Keratinocyte (primary cell): Measurements from ENCODE around the gene SMIM32. TPM values are rescaled to one million over a fixed set of nuclear protein-coding genes. Genes with fewer than 3 reads are reported as not detected.

Experiments
- DNase-seq: peaks from one replicate; pipeline ENCODE4 v3.0.0-alpha.2; 2011; ENCODE audit warnings: low read depth, missing footprints, low spot score
- FAIRE-seq: peaks from 2 replicates; lab custom pipeline; 2011; peaks lifted over from hg19 to GRCh38; lab: Jason Lieb, UNC
- H2AFZ ChIP-seq: 2 replicates; pipeline ENCODE4 v1.6.0; 2012; ENCODE audit warnings: low read length, control low read depth, inconsistent platforms; ENCODE audit not compliant: control insufficient read depth
- H3K27ac ChIP-seq: 2 replicates; pipeline ENCODE4 v1.5.1; 2011; ENCODE audit warnings: low read length; ENCODE audit not compliant: control insufficient read depth, insufficient read depth
- H3K27me3 ChIP-seq: 3 replicates; pipeline ENCODE4 v1.6.0; 2011; ENCODE audit warnings: low read length; ENCODE audit not compliant: control insufficient read depth, insufficient read depth; ENCODE audit errors: extremely low read depth
- H3K36me3 ChIP-seq, 2 experiments: 2 replicates in 1 of 2; 3 replicates in 1 of 2; pipeline ENCODE4 v1.5.1; 2011; ENCODE audit warnings: low read length in 2 of 2, mild to moderate bottlenecking in 1 of 2; ENCODE audit not compliant: control insufficient read depth in 2 of 2, insufficient read depth in 2 of 2; ENCODE audit errors: extremely low read depth in 1 of 2
- H3K4me1 ChIP-seq: 3 replicates; pipeline ENCODE4 v1.5.1; 2011; ENCODE audit warnings: low read length; ENCODE audit not compliant: control insufficient read depth, insufficient read depth; ENCODE audit errors: extremely low read depth
- H3K4me2 ChIP-seq: 3 replicates; pipeline ENCODE4 v1.6.0; 2011; ENCODE audit warnings: low read depth, low read length; ENCODE audit not compliant: control insufficient read depth, insufficient read depth; ENCODE audit errors: extremely low read depth
- H3K4me3 ChIP-seq, 3 experiments: fragments of 200-600 bp in 1 of 3; sonication (generic) in 1 of 3; 2 replicates in 2 of 3; 3 replicates in 1 of 3; pipeline ENCODE4 v1.5.1; 2011 to 2016; ENCODE audit warnings: low read length in 3 of 3, mild to moderate bottlenecking in 3 of 3, control low read depth in 2 of 3, inconsistent platforms in 1 of 3, low read depth in 1 of 3, mixed read lengths in 1 of 3, mixed run types in 1 of 3, moderate library complexity in 1 of 3; ENCODE audit not compliant: control insufficient read depth in 2 of 3, insufficient read depth in 2 of 3; ENCODE audit errors: extremely low read depth in 1 of 3
- H3K79me2 ChIP-seq: 2 replicates; pipeline ENCODE4 v1.6.0; 2012; ENCODE audit warnings: low read length; ENCODE audit not compliant: control insufficient read depth, insufficient read depth
- H3K9ac ChIP-seq: 3 replicates; pipeline ENCODE4 v1.6.0; 2011; ENCODE audit warnings: low read length; ENCODE audit not compliant: control insufficient read depth, insufficient read depth; ENCODE audit errors: extremely low read depth
- H3K9me1 ChIP-seq: 3 replicates; pipeline ENCODE4 v1.6.0; 2011; ENCODE audit warnings: low read length; ENCODE audit not compliant: control insufficient read depth, insufficient read depth; ENCODE audit errors: extremely low read depth
- H3K9me3 ChIP-seq: 2 replicates; pipeline ENCODE4 v1.5.1; 2012; ENCODE audit warnings: low read depth, low read length; ENCODE audit not compliant: control insufficient read depth
- H4K20me1 ChIP-seq: 3 replicates; pipeline ENCODE4 v1.6.0; 2011; ENCODE audit warnings: low read length; ENCODE audit not compliant: control insufficient read depth, insufficient read depth; ENCODE audit errors: extremely low read depth
- CTCF ChIP-seq, 3 experiments: IDR thresholded peaks in 1 of 3; conservative IDR thresholded peaks in 1 of 3; optimal IDR thresholded peaks in 1 of 3; 2 replicates in 2 of 3; 3 replicates in 1 of 3; pipeline versions ENCODE3 to v1.5.1; 2011; ENCODE audit warnings: low read length in 3 of 3, mild to moderate bottlenecking in 3 of 3, moderate library complexity in 2 of 3, control low read depth in 1 of 3, inconsistent platforms in 1 of 3; ENCODE audit not compliant: insufficient read depth in 2 of 3; ENCODE audit errors: extremely low read depth in 1 of 3
- EZH2 ChIP-seq: IDR thresholded peaks from one replicate; pipeline ENCODE4 v1.6.1; 2012; ENCODE audit warnings: inconsistent platforms, mild to moderate bottlenecking, low read length, moderate library complexity
- dilution Hi-C: fragments of 300-500 bp; cut with MboI; formaldehyde crosslinking; loops from one replicate; pipeline ENCODE4 v1.7.0; 2020; ENCODE audit warnings: low sequenced_read_pairs; ENCODE audit not compliant: extremely low pct_ligation_motif_present
- polyA plus RNA-seq, 5 experiments: library from polyadenylated mRNA; depleted of rRNA in 3 of 5; stranded (reverse) in 3 of 5; stranded (forward) in 1 of 5; unstranded in 1 of 5; fragments of >200 nt; gene quantifications; 1 replicate in 1 of 5; 2 replicates in 3 of 5; 3 replicates in 1 of 5; pipeline versions ENCODE4 v1.2.1 to v1.2.3, GENCODE V29; 2011 to 2012; ENCODE audit warnings: missing spikeins in 2 of 5, low read depth in 1 of 5, low replicate concordance in 1 of 5

The SMIM32 gene
- polyA plus RNA-seq, 1 donor (not counting 4 experiments of a cell fraction or from before 2014, with no cell fraction given): not detected

DNA sequence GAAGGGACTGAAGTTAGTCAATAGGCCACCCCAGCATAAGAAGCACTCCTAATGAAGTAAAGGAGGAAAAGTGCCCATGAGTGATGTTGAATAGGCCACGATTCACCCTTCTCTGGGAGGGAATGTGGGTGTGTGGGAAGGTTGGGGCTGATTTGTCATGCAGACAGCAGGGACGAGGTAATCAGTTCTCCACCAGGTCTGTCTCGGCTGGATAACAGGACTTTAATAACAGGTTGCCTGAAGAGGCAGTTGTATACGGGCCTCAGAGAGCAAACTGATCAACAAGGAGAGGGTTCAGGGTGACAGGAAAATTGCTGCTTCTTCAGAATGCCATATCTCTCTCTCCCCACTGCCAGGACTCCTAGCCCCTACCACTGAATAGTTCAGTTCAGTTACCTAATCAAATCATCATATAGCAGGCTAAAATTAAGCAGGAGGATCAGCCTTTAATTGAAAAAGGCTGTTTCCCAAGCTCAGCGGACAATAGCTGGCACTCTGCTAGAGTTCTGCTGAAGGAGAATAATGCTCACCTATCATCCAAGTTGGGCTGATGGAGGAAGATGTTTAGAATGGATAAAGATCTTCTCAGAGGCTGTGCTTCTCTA, 43.6 kb upstream of the SMIM32 start:
- Histone ChIP-seq H3K36me3 (no peaks in the 10 kb centered on the region), H3K4me1 (no peaks in the 10 kb centered on the region), H3K27me3 (no peaks in the 10 kb centered on the region), H3K4me2 (no peak overlapping the region), H3K27ac (no peak overlapping the region), H3K4me3 (no peak overlapping the region), H3K9me1 (no peaks in the 10 kb centered on the region), H3K9me3 (no peaks in the 10 kb centered on the region), H2AFZ (no peak overlapping the region), H3K79me2 (no peaks in the 10 kb centered on the region), H4K20me1 (no peaks in the 10 kb centered on the region), H3K9ac (no peak overlapping the region)
- FAIRE-seq (no peak), DNase-seq (no peak)
- dilution Hi-C loops: no loop called here
- TF ChIP-seq EZH2: no peak

DNA sequence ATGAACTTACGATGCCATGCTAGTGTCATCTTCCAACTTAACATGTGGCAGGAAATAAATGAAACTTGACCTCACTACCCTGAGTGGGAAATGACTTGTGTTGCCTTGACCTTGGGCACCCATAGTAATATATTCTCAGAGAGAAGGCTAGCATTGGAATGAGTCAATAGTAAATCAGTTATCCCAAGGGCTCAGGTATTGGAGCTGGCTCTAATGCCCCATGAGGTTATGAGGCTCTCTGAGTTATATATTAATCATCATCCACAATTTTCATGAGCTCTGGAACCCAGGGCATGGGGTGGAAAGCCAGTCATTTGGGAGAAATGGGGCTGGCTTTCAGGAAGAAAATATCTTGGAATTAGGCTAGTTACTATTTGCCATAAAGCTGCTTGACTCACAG, 42.4 kb upstream of the SMIM32 start:
- Histone ChIP-seq H2AFZ (no peak overlapping the region), H3K9me1 (no peaks in the 10 kb centered on the region), H3K9ac (no peak overlapping the region), H3K36me3 (no peaks in the 10 kb centered on the region), H3K4me3 (no peak overlapping the region), H3K27ac (no peak overlapping the region), H3K27me3 (no peaks in the 10 kb centered on the region), H3K9me3 (no peaks in the 10 kb centered on the region), H4K20me1 (no peaks in the 10 kb centered on the region), H3K79me2 (no peaks in the 10 kb centered on the region), H3K4me1 (no peaks in the 10 kb centered on the region), H3K4me2 (no peak overlapping the region)
- DNase-seq: no peak
- dilution Hi-C loops: no loop called here
- no peak for TF ChIP-seq CTCF (optimal IDR thresholded peaks at IDR 0.05 in 1 of 3, IDR thresholded peaks at IDR 0.05 in 1 of 3, conservative IDR thresholded peaks at IDR 0.05 in 1 of 3; ENCODE audit: extremely low read depth in 1 of 3, insufficient read depth in 2 of 3, low read length in 3 of 3)
- TF ChIP-seq EZH2: no peak
- FAIRE-seq: no peak

DNA sequence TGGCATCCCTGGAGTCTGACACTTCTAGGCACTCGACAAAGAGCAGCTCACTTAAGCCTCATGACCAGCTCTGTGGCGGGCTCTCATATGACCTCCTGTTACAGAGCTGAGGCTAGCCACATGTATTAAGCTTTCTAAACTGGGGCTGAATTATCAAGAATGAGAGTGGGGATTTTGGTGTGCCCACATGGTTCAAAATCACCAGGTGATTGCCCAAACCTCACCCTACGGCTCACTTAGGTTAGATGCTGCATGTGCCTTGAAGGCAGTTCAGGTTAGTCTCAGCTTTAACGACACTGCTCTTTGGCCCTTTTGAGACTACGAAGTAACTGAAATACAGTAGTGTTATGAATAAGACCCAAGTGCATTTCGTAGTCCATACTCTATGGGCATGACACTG, 39.4 kb upstream of the SMIM32 start:
- no peak for FAIRE-seq
- dilution Hi-C loops: no loop called here

More for the DNA sequence above, 39.4 kb upstream of the SMIM32 start:
- no peak overlapping the region for H3K9ac ChIP-seq
- no peaks in the 10 kb centered on the region for H3K36me3 ChIP-seq
- no peak for TF ChIP-seq EZH2
- TF ChIP-seq CTCF (optimal IDR thresholded peaks at IDR 0.05 in 1 of 3, IDR thresholded peaks at IDR 0.05 in 1 of 3, conservative IDR thresholded peaks at IDR 0.05 in 1 of 3; ENCODE audit: extremely low read depth in 1 of 3, insufficient read depth in 2 of 3, low read length in 3 of 3): no peak
- no peak overlapping the region for H3K27ac ChIP-seq
- no peak overlapping the region for H3K4me3 ChIP-seq
- no peaks in the 10 kb centered on the region for H3K9me1 ChIP-seq
- no peak for DNase-seq
- H2AFZ ChIP-seq: no peak overlapping the region
- no peaks in the 10 kb centered on the region for H4K20me1 ChIP-seq
- no peaks in the 10 kb centered on the region for H3K4me1 ChIP-seq
- no peaks in the 10 kb centered on the region for H3K79me2 ChIP-seq
- peaks cover 14% of the 10 kb centered on the region for H3K27me3 ChIP-seq
- H3K9me3 ChIP-seq: no peaks in the 10 kb centered on the region
- no peak overlapping the region for H3K4me2 ChIP-seq
